Nephron (organoid): Measurements from ENCODE around the gene SUPT4H1.

Experiments
- H3K27ac Mint-ChIP-seq, 3 experiments: 2 replicates each; pipeline ENCODE4 v1.8.0; 2020; ENCODE audit warnings: mixed read lengths in 3 of 3, mild to moderate bottlenecking in 2 of 3, moderate library complexity in 1 of 3
- H3K27me3 Mint-ChIP-seq: 2 replicates; pipeline ENCODE4 v1.8.0; 2021; ENCODE audit warnings: low read depth, mild to moderate bottlenecking, moderate library complexity, mixed read lengths
- H3K36me3 Mint-ChIP-seq: 2 replicates; pipeline ENCODE4 v1.8.0; 2020; ENCODE audit warnings: low read depth, mixed read lengths
- H3K4me1 Mint-ChIP-seq: 2 replicates; pipeline ENCODE4 v1.8.0; 2020; ENCODE audit warnings: mixed read lengths
- H3K4me3 Mint-ChIP-seq, 3 experiments: 2 replicates each; pipeline ENCODE4 v1.8.0; 2020; ENCODE audit warnings: mild to moderate bottlenecking in 3 of 3, mixed read lengths in 3 of 3, moderate library complexity in 2 of 3
- H3K9me3 Mint-ChIP-seq: 2 replicates; pipeline ENCODE4 v1.8.0; 2020; ENCODE audit warnings: mixed read lengths
- TF ChIP-seq, protein P1 (sequence below), 3 experiments: fragments of 200-600 bp; sonication (generic); IDR thresholded peaks; one replicate each; pipeline ENCODE4 v1.5.0; 2021; ENCODE audit warnings: antibody characterized with exemption in 3 of 3; ENCODE audit not compliant: unreplicated experiment in 3 of 3

SUPT4H1 gene

DNA sequence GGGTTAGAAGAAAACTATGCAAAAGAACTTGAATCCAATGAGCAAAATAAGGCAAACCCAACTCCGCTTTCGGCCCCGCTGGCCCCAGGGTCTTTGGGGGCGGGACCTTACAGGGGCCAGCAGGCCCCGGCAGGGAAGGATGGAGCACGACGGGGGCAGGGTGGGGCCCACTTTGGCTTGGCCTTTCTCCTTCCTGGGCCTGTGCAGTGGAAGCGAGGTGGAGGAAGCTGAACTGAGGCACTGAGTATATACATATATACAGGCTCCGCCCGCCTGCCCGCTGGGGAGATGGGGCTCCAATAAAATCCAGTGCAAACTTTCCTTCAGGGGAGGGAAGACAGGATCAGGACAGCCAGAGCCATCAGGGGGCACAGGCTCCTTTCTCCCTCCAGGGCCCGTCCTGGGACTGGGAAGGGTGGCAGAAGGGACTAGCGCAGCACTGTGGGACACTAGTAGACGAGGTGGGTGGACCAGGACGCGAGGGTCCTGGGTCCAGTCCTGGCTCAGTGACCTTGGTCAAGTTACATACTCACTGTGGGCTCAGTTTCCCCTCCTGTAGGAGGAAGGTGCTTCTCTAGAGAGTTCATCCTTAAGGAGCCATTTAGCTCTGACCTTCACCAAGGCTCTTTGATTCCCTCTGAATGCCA lies 50.4 kb downstream of the SUPT4H1 start:
- peaks cover 8% of the 10 kb centered on the region for H3K4me1 Mint-ChIP-seq
- no peaks in the 10 kb centered on the region for H3K27me3 Mint-ChIP-seq
- TF ChIP-seq, protein P1, sequence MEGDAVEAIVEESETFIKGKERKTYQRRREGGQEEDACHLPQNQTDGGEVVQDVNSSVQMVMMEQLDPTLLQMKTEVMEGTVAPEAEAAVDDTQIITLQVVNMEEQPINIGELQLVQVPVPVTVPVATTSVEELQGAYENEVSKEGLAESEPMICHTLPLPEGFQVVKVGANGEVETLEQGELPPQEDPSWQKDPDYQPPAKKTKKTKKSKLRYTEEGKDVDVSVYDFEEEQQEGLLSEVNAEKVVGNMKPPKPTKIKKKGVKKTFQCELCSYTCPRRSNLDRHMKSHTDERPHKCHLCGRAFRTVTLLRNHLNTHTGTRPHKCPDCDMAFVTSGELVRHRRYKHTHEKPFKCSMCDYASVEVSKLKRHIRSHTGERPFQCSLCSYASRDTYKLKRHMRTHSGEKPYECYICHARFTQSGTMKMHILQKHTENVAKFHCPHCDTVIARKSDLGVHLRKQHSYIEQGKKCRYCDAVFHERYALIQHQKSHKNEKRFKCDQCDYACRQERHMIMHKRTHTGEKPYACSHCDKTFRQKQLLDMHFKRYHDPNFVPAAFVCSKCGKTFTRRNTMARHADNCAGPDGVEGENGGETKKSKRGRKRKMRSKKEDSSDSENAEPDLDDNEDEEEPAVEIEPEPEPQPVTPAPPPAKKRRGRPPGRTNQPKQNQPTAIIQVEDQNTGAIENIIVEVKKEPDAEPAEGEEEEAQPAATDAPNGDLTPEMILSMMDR (IDR thresholded peaks at IDR 0.05; ENCODE audit: unreplicated experiment in 3 of 3), result no peak
- H3K9me3 Mint-ChIP-seq, result peaks cover 3% of the 10 kb centered on the region
- H3K36me3 Mint-ChIP-seq, result no peaks in the 10 kb centered on the region
- H3K4me3 Mint-ChIP-seq, result no peak overlapping the region
- no peak overlapping the region for H3K27ac Mint-ChIP-seq

DNA sequence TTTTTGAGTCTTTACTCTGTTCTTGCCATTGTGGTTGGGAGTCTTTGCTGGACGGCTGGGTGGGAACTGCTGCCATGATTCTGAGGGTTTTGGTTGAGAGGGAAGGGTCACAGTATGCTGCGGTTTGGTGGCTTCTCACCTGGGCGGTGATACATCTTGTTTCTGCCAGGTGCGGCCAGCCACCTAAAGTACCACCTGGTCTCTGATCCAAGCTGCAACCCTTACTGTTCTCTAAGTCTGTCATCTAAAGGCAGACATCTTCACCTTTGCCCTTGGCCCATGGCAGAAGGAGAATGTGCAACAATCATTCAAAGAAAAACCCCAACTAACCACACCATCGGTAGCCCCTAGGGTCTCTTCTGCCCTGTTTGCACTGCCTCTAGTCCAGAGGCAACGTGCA lies 51.7 kb downstream of the SUPT4H1 start:
- Mint-ChIP-seq H3K36me3 (no peaks in the 10 kb centered on the region), H3K27me3 (no peaks in the 10 kb centered on the region), H3K4me1 (peaks cover 8% of the 10 kb centered on the region), H3K4me3 (no peak overlapping the region), H3K27ac (no peak overlapping the region), H3K9me3 (peaks cover 6% of the 10 kb centered on the region)
- TF ChIP-seq, protein P1 (IDR thresholded peaks at IDR 0.05; ENCODE audit: unreplicated experiment in 3 of 3), result no peak
